K562 (cell line): ENCODE measurements around the gene PATJ. TPM values are rescaled to one million over a fixed set of nuclear protein-coding genes. Genes with fewer than 3 reads are reported as not detected.

ENCODE experiments used
- CREM ChIP-seq: IDR thresholded peaks from 2 replicates; pipeline ENCODE4 v1.6.1; 2014; ENCODE audit warnings: antibody characterized with exemption, low read depth
- DNMT1 ChIP-seq: fragments of 450-650 bp; IDR thresholded peaks from 2 replicates; pipeline ENCODE4 v1.6.1; 2016; ENCODE audit warnings: antibody characterized with exemption, mild to moderate bottlenecking
- ETV6 ChIP-seq, 3 experiments: fragments of 150-350 bp in 1 of 3; sonication (generic) in 1 of 3; formaldehyde crosslinking in 1 of 3; IDR thresholded peaks; 2 replicates each; pipeline versions ENCODE4 v1.6.1 to v1.8.0; 2014 to 2022; ENCODE audit warnings: borderline replicate concordance in 2 of 3, low read depth in 2 of 3, antibody characterized with exemption in 1 of 3, low read length in 1 of 3, mild to moderate bottlenecking in 1 of 3, missing genetic modification reagents in 1 of 3
- HSF4 ChIP-seq: fragments of 250-450 bp; sonication (Bioruptor Pico); IDR thresholded peaks from 2 replicates; pipeline ENCODE4 v2.1.2; 2022; ENCODE audit warnings: mild to moderate bottlenecking, moderate library complexity, borderline replicate concordance
- NR1H2 ChIP-seq: sonication (generic); formaldehyde crosslinking; IDR thresholded peaks from 2 replicates; pipeline ENCODE4 v1.4.0; 2020; ENCODE audit warnings: mild to moderate bottlenecking, missing genetic modification reagents
- PHB ChIP-seq: fragments of 250-450 bp; sonication (Bioruptor Pico); IDR thresholded peaks from 2 replicates; pipeline ENCODE4 v1.5.0; 2021
- RB1 ChIP-seq: fragments of 450-650 bp; IDR thresholded peaks from 2 replicates; pipeline ENCODE4 v1.6.1; 2017; ENCODE audit warnings: low read depth, mild to moderate bottlenecking
- TCF3 ChIP-seq: sonication (generic); formaldehyde crosslinking; IDR thresholded peaks from 2 replicates; pipeline ENCODE4 v1.4.0; 2020; ENCODE audit warnings: mild to moderate bottlenecking, missing genetic modification reagents
- TSHZ1 ChIP-seq: fragments of 250-450 bp; sonication (Bioruptor Pico); IDR thresholded peaks from 2 replicates; pipeline ENCODE4 v1.4.0; 2020; ENCODE audit warnings: mild to moderate bottlenecking, moderate library complexity
- ZBTB11 ChIP-seq, 3 experiments: fragments of 200-800 bp in 1 of 3; fragments of 250-450 bp in 1 of 3; fragments of 450-650 bp in 1 of 3; sonication (Bioruptor Pico) in 1 of 3; sonication (Bioruptor generic) in 1 of 3; formaldehyde crosslinking in 1 of 3; IDR thresholded peaks; 2 replicates each; pipeline versions ENCODE4 v1.6.1 to v1.8.0; 2016 to 2022; ENCODE audit warnings: mild to moderate bottlenecking in 2 of 3, missing genetic modification characterization in 2 of 3, missing compliant biosample characterization in 1 of 3, moderate library complexity in 1 of 3
- ZNF133 ChIP-seq: fragments of 250-450 bp; sonication (Bioruptor Pico); IDR thresholded peaks from 2 replicates; pipeline ENCODE4 v1.4.0; 2020; ENCODE audit warnings: mild to moderate bottlenecking
- ZNF134 ChIP-seq: fragments of 250-450 bp; sonication (Bioruptor Pico); conservative IDR thresholded peaks from 2 replicates; pipeline ENCODE4 v1.4.0; 2020
- ZNF584 ChIP-seq: fragments of 200-800 bp; sonication (Bioruptor generic); IDR thresholded peaks from 2 replicates; pipeline ENCODE4 v1.6.1; 2016; ENCODE audit warnings: low read depth, mild to moderate bottlenecking, missing genetic modification characterization, missing compliant biosample characterization
- polyA plus RNA-seq, 8 experiments: library from polyadenylated mRNA; depleted of rRNA in 4 of 8; stranded (reverse) in 5 of 8; unstranded in 3 of 8; fragments of >200 nt; fragmentation: Nextera tagmentation in 2 of 8; fragmentation: Illumina TruSeq in 1 of 8; extraction: Ambion mirVana in 2 of 8; extraction: Trizol in 1 of 8; gene quantifications; 2 replicates each; pipeline versions ENCODE4 v1.2.1 to v1.2.3, GENCODE V29; 2011 to 2014; ENCODE audit warnings: inconsistent platforms in 1 of 8, missing spikeins in 1 of 8
- total RNA-seq, 7 experiments: library from RNA; depleted of rRNA in 6 of 7; stranded (reverse); fragments of >200 nt in 6 of 7; fragmentation: Illumina TruSeq in 2 of 7; extraction: Trizol in 2 of 7; gene quantifications; 2 replicates each; pipeline versions ENCODE4 v1.2.1 to v1.2.3, GENCODE V29; 2011 to 2021; ENCODE audit warnings: low replicate concordance in 1 of 7

Gene PATJ
- total and polyA plus RNA-seq, 9 of the 15 experiments (the other 6 are each of a cell fraction or from before 2014, with no cell fraction given) = 0.22 TPM; not detected in 8

DNA sequence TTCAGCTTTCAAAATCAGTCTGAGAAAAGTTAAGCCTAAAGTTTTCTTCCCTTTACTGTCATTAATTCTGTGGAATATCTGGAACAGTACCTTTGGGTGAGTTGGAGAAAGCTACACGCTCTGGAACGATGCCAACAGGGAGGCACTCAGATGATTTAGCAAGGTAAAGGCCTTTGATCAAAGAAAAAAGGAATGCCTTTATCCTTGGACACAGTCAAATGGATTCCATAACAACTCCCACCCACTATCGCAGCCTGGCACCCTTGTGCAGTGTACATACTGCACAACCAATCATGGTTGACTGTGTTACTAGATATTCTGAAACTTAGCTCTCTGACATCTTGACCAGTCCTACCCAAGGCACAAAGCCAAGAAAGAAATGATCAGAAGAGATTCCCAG, 218.7 kb downstream of the PATJ start (continued):
- no peak for TF ChIP-seq TSHZ1 (CRISPR knock-in tag)
- TF ChIP-seq CREM = no peak
- TF ChIP-seq NR1H2 = no peak
- TF ChIP-seq PHB = no peak
- TF ChIP-seq ZBTB11 (CRISPR knock-in tag; IDR thresholded peaks at IDR 0.05) = no peak
- TF ChIP-seq ZNF134 (CRISPR knock-in tag) = no peak
- no peak for TF ChIP-seq ZNF584
- no peak for TF ChIP-seq RB1
- TF ChIP-seq HSF4 (CRISPR knock-in tag) = no peak
- TF ChIP-seq DNMT1 = no peak
- no peak for TF ChIP-seq ETV6 (IDR thresholded peaks at IDR 0.05; ENCODE audit: borderline replicate concordance in 1 of 2, low read depth in 2 of 2, low read length in 1 of 2)
- no peak for TF ChIP-seq ETV6 (CRISPR knock-in tag; IDR thresholded peaks at IDR 0.05; ENCODE audit: borderline replicate concordance)
- TF ChIP-seq ZNF133 (CRISPR knock-in tag) = no peak
- TF ChIP-seq TCF3 (CRISPR knock-in tag) = no peak
